HG03045 (cell line): ENCODE data around the gene SRRM1.
"Not testable (repeated sequence)": the region's sequence is repeated elsewhere in the genome, so short reads cannot be mapped to it uniquely, and the experiment has no call there.

ENCODE experiments used
- ATAC-seq: cut with Tn5 transposase; IDR thresholded peaks from one replicate; pipeline ENCODE4 v1.9.1; 2021; ENCODE audit warnings: mild to moderate bottlenecking, moderate library complexity; ENCODE audit not compliant: unreplicated experiment

Gene SRRM1

GRCh38 chr1:24641646-24642151 lies 1.4 kb upstream of the SRRM1 start:
- ATAC-seq: no peak

GRCh38 chr1:24643363-24644099 lies 429 bp downstream of the SRRM1 start:
- peak; percentile 28 for ATAC-seq

DNA sequence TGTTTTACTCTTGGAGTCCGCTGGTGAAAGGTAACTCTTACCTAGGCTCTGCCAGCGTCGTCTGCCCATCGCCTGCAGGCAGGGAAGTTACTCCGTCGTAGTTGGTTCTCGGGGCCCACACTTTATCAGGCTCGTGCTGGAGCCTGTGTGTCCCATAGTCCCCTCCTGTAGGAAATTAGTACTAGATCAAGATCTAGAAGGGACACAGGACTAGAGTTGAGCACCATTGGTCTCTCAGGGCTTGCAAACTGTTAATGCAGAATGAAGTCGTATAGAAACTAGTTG lies 940 bp downstream of the SRRM1 start:
- no peak for ATAC-seq

- ATAC-seq: no peak
These were observed 5.8 kb downstream of the SRRM1 start for GRCh38 chr1:24648919-24649318.

- ATAC-seq: no peak
These were observed 9.3 kb downstream of the SRRM1 start for GRCh38 chr1:24652382-24652781.

GRCh38 chr1:24654010-24654409 lies 10.9 kb downstream of the SRRM1 start:
- no peak for ATAC-seq

GRCh38 chr1:24656046-24656445 lies 12.9 kb downstream of the SRRM1 start:
- no peak for ATAC-seq

DNA sequence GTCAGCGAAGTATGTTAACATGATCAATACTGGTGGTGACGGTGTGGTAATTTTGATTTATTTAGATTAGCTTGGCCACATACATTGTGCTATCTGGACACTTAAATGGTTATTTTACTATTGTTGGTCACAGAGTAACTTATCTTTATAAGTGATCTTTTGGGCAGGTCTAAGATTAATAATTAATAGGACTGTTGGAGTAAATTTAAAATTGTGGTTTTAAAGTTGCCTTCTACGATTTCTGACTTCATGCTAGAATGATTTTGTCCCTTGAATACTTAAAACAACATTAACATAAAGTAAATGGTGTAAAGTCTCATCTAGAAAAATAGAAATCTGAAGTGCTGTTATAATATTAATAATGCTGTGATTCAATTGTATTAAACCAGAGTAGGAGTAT lies 14.7 kb downstream of the SRRM1 start:
- no peak for ATAC-seq

DNA sequence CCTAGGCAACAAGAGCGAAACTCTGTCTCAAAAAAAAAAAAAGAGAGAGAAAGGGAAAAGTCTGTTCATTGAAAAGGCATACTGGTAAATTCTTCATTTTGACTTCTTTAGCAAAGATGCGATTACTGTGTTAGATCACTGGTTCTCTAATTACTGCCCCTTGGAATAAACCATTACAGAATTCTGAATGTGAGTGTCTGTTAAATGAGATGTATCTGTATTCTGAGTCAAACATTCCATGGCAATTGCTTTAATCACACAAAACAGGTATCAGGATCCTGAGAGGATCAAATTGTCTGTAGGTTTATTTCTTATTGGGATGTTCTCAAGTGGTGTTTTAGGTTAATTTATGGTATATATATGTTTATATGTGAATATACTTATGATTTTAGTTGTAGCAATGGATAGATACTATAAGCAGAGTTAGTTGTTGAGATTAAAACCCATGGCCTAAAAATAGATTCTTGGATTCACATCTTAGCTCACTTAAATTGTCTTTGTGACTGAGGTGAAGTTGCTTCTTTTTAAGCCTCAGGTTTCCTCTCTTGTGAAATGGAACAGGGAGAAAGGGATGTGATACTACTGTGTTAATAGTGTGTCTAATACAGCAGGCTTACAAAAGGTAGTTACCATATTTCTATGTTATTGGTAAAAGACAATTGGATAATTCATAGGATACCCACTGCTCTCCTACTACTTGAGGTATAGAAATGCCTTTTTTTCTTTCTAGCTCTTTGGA lies 16.2 kb downstream of the SRRM1 start:
- ATAC-seq: no peak

DNA sequence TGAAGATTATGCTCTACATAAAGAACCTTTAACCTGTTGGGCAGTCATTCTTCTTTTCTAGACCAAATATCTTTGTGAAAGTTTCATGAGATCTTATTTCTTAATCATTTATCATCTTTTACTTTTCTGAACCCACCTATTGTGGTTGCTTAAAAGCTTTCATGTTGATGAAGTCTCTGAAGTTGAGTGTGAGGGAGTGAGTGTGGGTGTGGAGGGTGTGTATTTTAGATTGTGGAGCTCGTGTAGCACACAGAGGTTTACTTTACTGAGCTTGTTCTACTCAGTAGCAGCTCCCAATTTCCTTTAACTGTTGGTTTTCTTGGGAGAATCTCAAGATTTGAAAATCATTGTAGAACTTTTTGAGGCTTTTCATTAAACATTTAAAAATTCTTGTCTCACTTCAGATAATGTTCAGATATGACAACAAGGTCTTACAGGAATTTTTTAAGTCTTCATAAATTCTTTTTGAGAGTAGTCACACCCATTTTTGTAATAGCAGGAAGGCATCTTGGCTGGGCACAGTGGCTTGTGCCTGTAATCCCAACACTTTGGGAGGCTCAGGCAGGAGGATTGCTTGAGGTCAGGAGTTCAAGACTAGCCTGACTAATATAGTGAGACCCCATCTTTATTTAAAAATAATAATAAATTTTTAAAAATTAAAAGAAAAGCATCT lies 17.0 kb downstream of the SRRM1 start:
- ATAC-seq: no peak

- ATAC-seq: no peak
These were observed 21.5 kb downstream of the SRRM1 start for GRCh38 chr1:24664507-24665033.

DNA sequence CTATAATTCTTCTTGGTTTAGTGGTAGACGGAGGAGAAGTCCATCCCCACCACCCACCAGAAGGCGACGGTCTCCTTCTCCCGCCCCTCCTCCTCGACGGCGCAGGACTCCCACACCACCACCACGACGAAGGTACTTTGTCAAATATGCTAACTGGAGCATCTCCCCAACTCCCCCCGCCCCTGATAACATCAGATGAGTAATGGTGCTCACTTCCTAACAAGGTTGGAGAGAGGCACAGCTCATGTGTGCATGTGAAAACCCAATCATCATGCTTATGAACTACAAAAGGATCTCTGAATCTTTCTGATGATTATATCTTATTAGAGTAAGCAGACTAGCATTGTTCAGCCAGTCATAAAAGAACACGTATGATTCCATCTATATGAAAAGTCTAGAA lies 23.7 kb downstream of the SRRM1 start:
- no peak for ATAC-seq

GRCh38 chr1:24671372-24671771 lies 28.3 kb downstream of the SRRM1 start:
- not testable (repeated sequence) for ATAC-seq

- not testable (repeated sequence) for ATAC-seq
These were observed 29.6 kb downstream of the SRRM1 start for GRCh38 chr1:24672686-24673085.

DNA sequence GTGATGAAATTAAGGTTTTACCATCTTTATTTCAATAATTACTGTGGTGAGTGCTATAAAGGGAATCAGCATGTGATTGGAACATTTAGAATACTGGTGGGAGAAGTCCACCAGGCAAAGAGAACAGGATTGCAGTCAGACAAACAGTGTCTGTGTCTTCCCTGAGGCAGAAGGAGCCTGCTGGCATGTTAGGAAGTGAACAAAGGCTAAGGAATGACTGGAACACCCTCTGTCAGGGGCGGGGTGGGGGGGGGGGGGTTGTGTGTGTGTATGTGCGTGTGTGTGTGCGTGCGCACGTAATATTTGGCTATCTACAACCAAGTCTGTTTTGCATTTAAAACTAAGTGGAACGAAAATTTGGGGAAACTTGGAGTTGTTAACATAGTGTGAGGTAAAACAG lies 30.2 kb downstream of the SRRM1 start:
- no peak for ATAC-seq

DNA sequence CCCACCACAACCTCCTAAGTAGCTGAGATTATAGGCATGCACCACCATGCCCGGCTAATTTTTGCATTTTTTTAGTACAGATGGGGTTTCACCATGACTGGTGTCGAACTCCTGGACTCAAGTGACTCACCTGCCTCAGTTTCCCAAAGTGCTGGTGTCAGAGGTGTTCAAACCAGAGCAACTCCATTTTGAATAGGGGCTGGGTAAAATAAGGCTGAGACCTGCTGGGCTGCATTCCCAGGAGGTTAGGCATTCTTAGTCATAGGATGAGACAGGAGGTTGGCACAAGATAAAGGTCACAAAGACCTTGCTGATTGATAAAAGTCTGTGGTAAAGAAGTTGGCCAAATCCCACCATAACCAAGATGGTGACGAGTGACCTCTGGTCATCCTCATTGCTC lies 35.3 kb downstream of the SRRM1 start:
- not testable (repeated sequence) for ATAC-seq

DNA sequence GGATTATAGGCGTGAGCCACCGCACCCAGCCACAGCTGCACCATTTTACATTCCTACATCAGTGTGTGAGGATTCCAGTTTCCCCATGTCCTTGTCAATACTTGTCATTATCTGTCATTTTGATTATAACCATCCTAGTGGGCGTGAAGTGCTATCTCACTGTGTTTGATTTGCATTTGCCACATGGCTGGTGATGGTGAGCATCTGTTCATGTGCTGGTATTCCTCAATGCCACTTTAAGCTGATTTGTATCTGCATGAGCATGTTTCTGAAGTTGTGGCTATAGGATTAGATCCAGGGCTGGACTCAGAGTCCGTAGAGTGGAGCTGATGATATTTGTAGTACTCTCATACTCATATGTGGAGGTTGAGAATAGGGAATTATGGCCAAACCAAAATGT lies 36.6 kb downstream of the SRRM1 start:
- ATAC-seq: no peak

GRCh38 chr1:24683713-24684162 lies 40.6 kb downstream of the SRRM1 start:
- no peak for ATAC-seq

- ATAC-seq: no peak
These were observed 44.9 kb downstream of the SRRM1 start for GRCh38 chr1:24688033-24688432.

DNA sequence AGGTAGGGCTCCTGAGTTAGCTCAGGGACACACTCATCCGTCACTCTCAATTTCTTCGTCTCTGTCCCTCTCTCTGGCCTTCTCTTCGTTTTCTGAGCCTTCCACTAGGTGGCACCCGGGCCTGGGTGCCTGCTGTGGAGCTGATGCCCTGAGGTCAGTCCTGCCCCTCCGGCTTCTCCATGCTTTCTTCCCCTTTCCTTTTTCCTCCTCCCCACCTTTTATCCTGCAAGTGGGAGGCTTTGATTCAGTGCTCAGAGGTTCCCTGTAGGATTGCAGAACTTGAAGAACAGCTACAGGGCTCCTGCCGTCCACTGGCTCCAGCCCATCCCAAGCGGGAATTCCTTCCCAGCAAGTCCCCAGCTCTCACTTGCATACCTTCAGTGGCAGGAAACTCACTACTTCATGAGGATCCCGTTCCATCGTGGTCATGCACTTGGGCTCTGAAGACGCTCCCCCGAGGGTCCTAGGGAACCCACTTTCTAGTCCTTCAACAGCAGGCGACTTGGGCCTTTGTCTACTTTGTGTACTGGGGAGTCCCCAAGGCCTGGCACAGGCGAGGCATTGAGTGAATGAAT lies 45.6 kb downstream of the SRRM1 start:
- ATAC-seq: no peak

DNA sequence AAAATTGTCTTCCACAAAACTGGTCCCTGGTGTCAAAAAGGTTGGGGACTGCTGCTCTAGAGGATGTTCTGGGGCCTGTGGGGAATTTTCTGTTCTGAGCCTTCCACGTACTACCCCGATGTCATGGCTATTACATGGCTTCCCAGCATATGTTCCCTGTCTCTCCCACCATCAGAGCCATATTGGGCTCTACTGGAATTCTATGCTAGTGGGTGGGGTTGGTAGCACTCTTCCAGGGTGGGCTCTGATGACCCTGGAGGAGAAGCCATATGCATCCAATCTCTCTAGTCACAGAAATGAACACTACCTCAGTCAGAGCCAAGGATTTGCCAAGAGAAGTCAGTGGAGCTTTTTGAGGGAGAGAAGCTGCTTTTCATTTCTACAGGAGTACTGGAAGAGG lies 47.9 kb downstream of the SRRM1 start:
- no peak for ATAC-seq
